SK-N-SH (cell line): ENCODE measurements around the gene SLC12A4. TPM values are rescaled to one million over a fixed set of nuclear protein-coding genes. Genes with fewer than 3 reads are reported as not detected.

Source experiments
- CTCF ChIA-PET: fragments of 300-600, 350-600 bp; formaldehyde crosslinking; extraction: SDS; loops from one replicate; lab custom pipeline; 2021; lab: Yijun Ruan, JAX
- POLR2A ChIA-PET: fragments of 350-600 bp; sonication (Branson Sonifier 250); formaldehyde crosslinking; extraction: SDS; loops from one replicate; lab custom pipeline; 2020; ENCODE audit warnings: antibody characterized with exemption, inconsistent platforms; lab: Yijun Ruan, JAX
- DNase-seq: peaks from one replicate; pipeline ENCODE4 v3.0.0; 2012
- H2AFZ ChIP-seq: fragments of 200-600 bp; sonication (generic); 2 replicates; pipeline ENCODE4 v1.8.1; 2016; ENCODE audit warnings: antibody characterized with exemption, mild to moderate bottlenecking, low read depth
- H3F3A ChIP-seq: fragments of 200-600 bp; sonication (generic); replicated peaks from 2 replicates; pipeline ENCODE3; 2016; ENCODE audit warnings: antibody characterized with exemption, mild to moderate bottlenecking; ENCODE audit not compliant: insufficient read depth
- H3K27ac ChIP-seq, 2 experiments: fragments of 200-500 bp in 1 of 2; fragments of 200-600 bp in 1 of 2; sonication (Bioruptor generic) in 1 of 2; sonication (generic), shearing (Covaris generic) in 1 of 2; 2 replicates each; pipeline versions ENCODE4 v1.5.1 to v1.6.1; 2014 to 2016; ENCODE audit warnings: low read depth in 2 of 2, inconsistent platforms in 1 of 2, low read length in 1 of 2, mild to moderate bottlenecking in 1 of 2, mixed read lengths in 1 of 2
- H3K27me3 ChIP-seq: fragments of 200-600 bp; sonication (generic), shearing (Covaris generic); 2 replicates; pipeline ENCODE4 v1.6.1; 2016; ENCODE audit warnings: mixed run types; ENCODE audit not compliant: insufficient read depth
- H3K36me3 ChIP-seq, 2 experiments: fragments of 200-500 bp in 1 of 2; fragments of 200-600 bp in 1 of 2; sonication (Bioruptor generic) in 1 of 2; sonication (generic) in 1 of 2; replicated peaks in 1 of 2; 2 replicates each; pipeline versions ENCODE3 to v1.5.1; 2014 to 2016; ENCODE audit warnings: low read length in 1 of 2, mild to moderate bottlenecking in 1 of 2; ENCODE audit not compliant: insufficient read depth in 2 of 2, control insufficient read depth in 1 of 2
- H3K4me1 ChIP-seq, 2 experiments: fragments of 200-500 bp in 1 of 2; fragments of 200-600 bp in 1 of 2; sonication (Bioruptor generic) in 1 of 2; sonication (generic), shearing (Covaris generic) in 1 of 2; 2 replicates each; pipeline versions ENCODE4 v1.5.1 to v1.6.1; 2014 to 2016; ENCODE audit warnings: low read depth in 1 of 2, low read length in 1 of 2, mixed run types in 1 of 2; ENCODE audit not compliant: insufficient read depth in 2 of 2, control insufficient read depth in 1 of 2
- H3K4me2 ChIP-seq: fragments of 200-600 bp; sonication (generic), shearing (Covaris generic); 2 replicates; pipeline ENCODE4 v1.6.1; 2017; ENCODE audit warnings: mixed run types
- H3K4me3 ChIP-seq, 2 experiments: fragments of 200-500 bp in 1 of 2; fragments of 200-600 bp in 1 of 2; sonication (Bioruptor generic) in 1 of 2; sonication (generic), shearing (Covaris generic) in 1 of 2; 2 replicates each; pipeline versions ENCODE4 v1.5.1 to v1.8.1; 2014 to 2016; ENCODE audit warnings: low read depth in 2 of 2, inconsistent platforms in 1 of 2, low read length in 1 of 2, mild to moderate bottlenecking in 1 of 2, mixed read lengths in 1 of 2, moderate library complexity in 1 of 2
- H3K79me2 ChIP-seq: fragments of 200-600 bp; sonication (generic); 2 replicates; pipeline ENCODE4 v1.8.1; 2017; ENCODE audit warnings: mild to moderate bottlenecking; ENCODE audit not compliant: insufficient read depth
- H3K9ac ChIP-seq: fragments of 200-600 bp; sonication (generic); 2 replicates; pipeline ENCODE4 v1.6.1; 2017; ENCODE audit warnings: mixed run types
- H3K9me2 ChIP-seq: fragments of 200-600 bp; sonication (generic); 2 replicates; pipeline ENCODE4 v1.6.1; 2017; ENCODE audit warnings: mixed run types
- H3K9me3 ChIP-seq: fragments of 200-600 bp; sonication (generic); 2 replicates; pipeline ENCODE4 v1.6.1; 2017; ENCODE audit warnings: mixed run types, mild to moderate bottlenecking, moderate library complexity
- H4K20me1 ChIP-seq: fragments of 200-600 bp; sonication (generic); 2 replicates; pipeline ENCODE4 v1.6.1; 2017; ENCODE audit warnings: mild to moderate bottlenecking, mixed run types; ENCODE audit not compliant: insufficient read depth
- CHD2 ChIP-seq: fragments of 150-350 bp; IDR thresholded peaks from 2 replicates; pipeline ENCODE4 v1.6.1; 2018; ENCODE audit warnings: low read length; ENCODE audit not compliant: partially characterized antibody
- EZH2phosphoT487 ChIP-seq: fragments of 200-600 bp; sonication (generic); IDR thresholded peaks from 2 replicates; pipeline ENCODE4 v1.6.1; 2017; ENCODE audit warnings: low read depth, mixed run types, mild to moderate bottlenecking, antibody characterized with exemption, moderate library complexity, borderline replicate concordance
- FOXJ3 ChIP-seq: sonication (generic); formaldehyde crosslinking; IDR thresholded peaks from 2 replicates; pipeline ENCODE4 v1.5.1; 2020; ENCODE audit warnings: mild to moderate bottlenecking, missing genetic modification reagents
- FOXM1 ChIP-seq: IDR thresholded peaks from 2 replicates; pipeline ENCODE4 v1.4.0; 2012; ENCODE audit warnings: low read depth, mild to moderate bottlenecking
- GATA2 ChIP-seq: sonication (generic); formaldehyde crosslinking; IDR thresholded peaks from 2 replicates; pipeline ENCODE4 v1.5.0; 2020; ENCODE audit warnings: mild to moderate bottlenecking, missing genetic modification reagents
- NFIC ChIP-seq: IDR thresholded peaks from 2 replicates; pipeline ENCODE4 v1.4.0; 2012; ENCODE audit warnings: borderline replicate concordance
- POLR2AphosphoS5 ChIP-seq: IDR thresholded peaks from 2 replicates; pipeline ENCODE4 v1.6.1; 2012; ENCODE audit warnings: low read depth, low read length
- RFX5 ChIP-seq: IDR thresholded peaks from 2 replicates; pipeline ENCODE4 v1.6.1; 2012; ENCODE audit warnings: mild to moderate bottlenecking, improper control_type of control experiment, low read length
- SIN3A ChIP-seq: IDR thresholded peaks from 2 replicates; pipeline ENCODE4 v1.6.1; 2012; ENCODE audit warnings: low read depth, mild to moderate bottlenecking, low read length, moderate library complexity, borderline replicate concordance
- TAF1 ChIP-seq: IDR thresholded peaks from 2 replicates; pipeline ENCODE4 v1.6.1; 2012; ENCODE audit warnings: low read depth, mild to moderate bottlenecking, low read length, moderate library complexity, borderline replicate concordance
- YY1 ChIP-seq: IDR thresholded peaks from 2 replicates; pipeline ENCODE4 v1.4.0; 2012; ENCODE audit warnings: low read depth, mild to moderate bottlenecking
- WGBS: methylation state at CpG from one replicate; pipeline ENCODE4 v1.1.6; 2017; ENCODE audit warnings: low lambda C conversion rate; 5-methylcytosine and 5-hydroxymethylcytosine counted together
- polyA plus RNA-seq, 3 experiments: library from polyadenylated mRNA; depleted of rRNA; stranded (reverse); fragments of >200 nt; gene quantifications; 2 replicates each; pipeline ENCODE4 v1.2.3, GENCODE V29; 2012
- TF ChIP-seq, protein P1 (sequence below): IDR thresholded peaks from 2 replicates; pipeline ENCODE4 v1.4.0; 2012; ENCODE audit warnings: low read depth
- TF ChIP-seq, protein P2 (sequence below): IDR thresholded peaks from 2 replicates; pipeline ENCODE4 v1.4.0; 2012; ENCODE audit warnings: low read depth, borderline replicate concordance
- TF ChIP-seq, protein P3 (sequence below): IDR thresholded peaks from 2 replicates; pipeline ENCODE4 v1.4.0; 2012; ENCODE audit warnings: low read depth, borderline replicate concordance

The SLC12A4 gene
- polyA plus RNA-seq, 1 of the 3 experiments (the other 2 are of a cell fraction) = 75.8 TPM

DNA sequence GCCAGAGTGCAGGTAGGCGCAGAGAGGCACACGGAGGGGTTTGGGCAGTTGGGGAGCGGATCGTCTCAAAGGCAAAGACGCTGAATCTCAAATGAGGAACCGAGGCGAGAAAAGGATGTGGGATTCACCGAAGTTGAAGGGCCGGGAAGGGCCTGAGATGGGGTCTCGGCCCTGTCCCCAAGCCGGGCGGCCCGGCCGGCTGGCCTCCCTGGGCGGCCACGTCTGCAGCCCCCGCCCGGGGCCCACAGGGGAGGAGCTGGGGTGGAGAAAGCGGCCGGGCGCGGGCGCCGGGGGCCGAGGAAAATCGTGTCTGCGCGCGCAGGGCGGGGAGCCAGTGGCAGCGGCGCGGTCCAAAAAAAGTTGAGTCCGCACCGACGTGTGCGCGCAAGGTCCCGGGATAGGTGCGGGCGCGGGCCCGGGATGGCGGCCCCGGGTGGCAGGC lies 458 bp downstream of the SLC12A4 start:
- H3F3A ChIP-seq = peaks cover 4% of the 10 kb centered on the region
- H3K4me3 ChIP-seq = peak overlapping the region; percentile 73 to 79
- peak overlapping the region; percentile 96 for H3K9ac ChIP-seq
- POLR2A ChIA-PET = no interaction called here
- H4K20me1 ChIP-seq = peaks cover 39% of the 10 kb centered on the region
- peak overlapping the region; percentile 83; the same call in 1 of the 2 replicates for H2AFZ ChIP-seq
- H3K36me3 ChIP-seq = peaks cover 14 to 18% of the 10 kb centered on the region in 2 experiments
- TF ChIP-seq CHD2 = no peak
- no peak for TF ChIP-seq FOXM1
- peak; percentile 22; the same call in 1 of the 2 replicates for TF ChIP-seq SIN3A
- TF ChIP-seq YY1 = no peak
- TF ChIP-seq, protein P1, sequence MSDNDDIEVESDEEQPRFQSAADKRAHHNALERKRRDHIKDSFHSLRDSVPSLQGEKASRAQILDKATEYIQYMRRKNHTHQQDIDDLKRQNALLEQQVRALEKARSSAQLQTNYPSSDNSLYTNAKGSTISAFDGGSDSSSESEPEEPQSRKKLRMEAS = no peak
- no peak for TF ChIP-seq POLR2AphosphoS5
- TF ChIP-seq FOXJ3 (CRISPR knock-in tag) = no peak
- TF ChIP-seq EZH2phosphoT487 = no peak
- TF ChIP-seq NFIC = no peak
- peak; percentile 22; the same call in 1 of the 2 replicates for TF ChIP-seq TAF1
- no peak for TF ChIP-seq RFX5
- TF ChIP-seq GATA2 = no peak
- TF ChIP-seq, all 33 proteins: peak for 2
- Histone ChIP-seq H3K27me3 (no peaks in the 10 kb centered on the region), H3K9me3 (no peaks in the 10 kb centered on the region), H3K4me1 (peaks cover 15 to 32% of the 10 kb centered on the region in 2 experiments; a peak in 3 of 4 replicates), H3K4me2 (peak overlapping the region; percentile 96), H3K79me2 (peaks cover 54% of the 10 kb centered on the region), H3K9me2 (no peaks in the 10 kb centered on the region), H3K27ac (peak overlapping the region; percentile 61 to 73)
- DNase-seq = peak; percentile 82
- CTCF ChIA-PET = interaction anchor here (0.6 to 1.0 kb wide), 3 partner anchors 151 to 406 kb away, joined by 3 read pairs; partner anchors contain the start of gene CTCF
- 7% methylated on average over 28 of the region's 45 CpGs for WGBS

DNA sequence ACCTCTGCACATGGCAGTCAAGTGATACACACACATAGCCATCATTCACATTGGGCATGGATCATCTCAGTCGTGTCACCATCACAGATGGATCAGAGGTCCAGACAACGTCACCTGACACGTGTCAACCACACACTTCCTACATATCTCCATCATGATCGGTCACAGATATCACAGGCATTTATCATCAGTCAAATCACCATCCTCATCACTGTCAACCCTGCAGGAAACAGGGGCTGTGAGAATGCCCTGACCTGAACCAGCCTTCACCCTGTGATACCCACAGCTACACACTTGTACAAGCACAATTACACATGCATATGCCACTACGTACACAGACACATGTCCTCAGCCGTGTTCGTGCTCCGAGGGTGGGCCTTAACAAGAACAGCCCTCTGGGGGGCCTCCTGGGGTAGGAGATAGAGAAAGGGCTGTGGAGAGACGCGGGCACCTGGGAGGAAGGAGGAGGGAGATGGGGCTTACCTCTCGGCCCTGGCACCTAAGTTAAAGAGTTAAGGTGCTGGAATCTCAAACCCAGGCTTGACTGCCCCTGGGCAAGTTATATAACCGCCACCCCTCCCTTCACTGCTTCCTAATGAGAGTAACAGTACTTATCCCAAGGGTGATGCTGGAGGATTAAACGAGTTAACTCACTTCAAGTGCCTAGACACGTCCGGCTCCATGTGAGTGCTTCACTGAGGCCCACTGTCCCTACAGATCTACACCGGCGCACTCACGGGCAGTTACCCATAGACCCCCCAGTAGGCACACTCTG lies 1.1 kb downstream of the SLC12A4 start:
- Histone ChIP-seq H3F3A (peaks cover 4% of the 10 kb centered on the region), H3K9ac (peak overlapping the region; percentile 96), H2AFZ (no peak overlapping the region), H3K9me2 (no peaks in the 10 kb centered on the region), H3K4me2 (peak overlapping the region; percentile 96), H3K4me1 (peaks cover 15 to 32% of the 10 kb centered on the region in 2 experiments; a peak in 3 of 4 replicates), H4K20me1 (peaks cover 44% of the 10 kb centered on the region), H3K36me3 (peaks cover 20 to 21% of the 10 kb centered on the region in 2 experiments), H3K27me3 (no peaks in the 10 kb centered on the region), H3K4me3 (peak overlapping the region; percentile 73 to 79), H3K9me3 (no peaks in the 10 kb centered on the region), H3K79me2 (peaks cover 60% of the 10 kb centered on the region), H3K27ac (peak overlapping the region; percentile 34 to 73)
- ChIA-PET POLR2A (interaction anchor here (1.2 kb wide), 1 partner anchor 28 kb away, joined by 6 read pairs; no protein-coding TSS in a partner anchor), CTCF (interaction anchor here (0.6 to 1.0 kb wide), 3 partner anchors 151 to 405 kb away, joined by 3 read pairs; partner anchors contain the start of gene CTCF)
- TF ChIP-seq, protein P2, sequence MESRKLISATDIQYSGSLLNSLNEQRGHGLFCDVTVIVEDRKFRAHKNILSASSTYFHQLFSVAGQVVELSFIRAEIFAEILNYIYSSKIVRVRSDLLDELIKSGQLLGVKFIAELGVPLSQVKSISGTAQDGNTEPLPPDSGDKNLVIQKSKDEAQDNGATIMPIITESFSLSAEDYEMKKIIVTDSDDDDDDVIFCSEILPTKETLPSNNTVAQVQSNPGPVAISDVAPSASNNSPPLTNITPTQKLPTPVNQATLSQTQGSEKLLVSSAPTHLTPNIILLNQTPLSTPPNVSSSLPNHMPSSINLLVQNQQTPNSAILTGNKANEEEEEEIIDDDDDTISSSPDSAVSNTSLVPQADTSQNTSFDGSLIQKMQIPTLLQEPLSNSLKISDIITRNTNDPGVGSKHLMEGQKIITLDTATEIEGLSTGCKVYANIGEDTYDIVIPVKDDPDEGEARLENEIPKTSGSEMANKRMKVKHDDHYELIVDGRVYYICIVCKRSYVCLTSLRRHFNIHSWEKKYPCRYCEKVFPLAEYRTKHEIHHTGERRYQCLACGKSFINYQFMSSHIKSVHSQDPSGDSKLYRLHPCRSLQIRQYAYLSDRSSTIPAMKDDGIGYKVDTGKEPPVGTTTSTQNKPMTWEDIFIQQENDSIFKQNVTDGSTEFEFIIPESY = no peak
- TF ChIP-seq, protein P3, sequence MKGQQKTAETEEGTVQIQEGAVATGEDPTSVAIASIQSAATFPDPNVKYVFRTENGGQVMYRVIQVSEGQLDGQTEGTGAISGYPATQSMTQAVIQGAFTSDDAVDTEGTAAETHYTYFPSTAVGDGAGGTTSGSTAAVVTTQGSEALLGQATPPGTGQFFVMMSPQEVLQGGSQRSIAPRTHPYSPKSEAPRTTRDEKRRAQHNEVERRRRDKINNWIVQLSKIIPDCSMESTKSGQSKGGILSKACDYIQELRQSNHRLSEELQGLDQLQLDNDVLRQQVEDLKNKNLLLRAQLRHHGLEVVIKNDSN = no peak
- DNase-seq = no peak
- 53% methylated on average over 15 of the region's 18 CpGs for WGBS
